Left ventricle myocardium inferior (tissue), 1 donor: Measurements from ENCODE around the gene UBL4A. TPM values are rescaled to one million over a fixed set of nuclear protein-coding genes. Genes with fewer than 3 reads are reported as not detected.

Source experiments
- DNase-seq: peaks from one replicate; pipeline ENCODE4 v3.0.0-alpha.2; 2020
- H3K27ac ChIP-seq: fragments of 200-600 bp; replicated peaks from 2 replicates; pipeline ENCODE4 v1.8.0; 2021
- H3K27me3 ChIP-seq: fragments of 200-600 bp; 2 replicates; pipeline ENCODE4 v1.8.0; 2021; ENCODE audit warnings: low read depth
- H3K36me3 ChIP-seq: fragments of 200-600 bp; 2 replicates; pipeline ENCODE4 v1.8.0; 2021
- H3K4me1 ChIP-seq: fragments of 200-600 bp; 2 replicates; pipeline ENCODE4 v1.8.0; 2021
- H3K4me3 ChIP-seq: fragments of 200-600 bp; 2 replicates; pipeline ENCODE4 v1.8.0; 2021; ENCODE audit warnings: mild to moderate bottlenecking, moderate library complexity
- H3K9me3 ChIP-seq: fragments of 200-600 bp; replicated peaks from 2 replicates; pipeline ENCODE4 v1.8.0; 2021
- CTCF ChIP-seq: fragments of 200-600 bp; IDR thresholded peaks from 2 replicates; pipeline ENCODE4 v1.8.0; 2021; ENCODE audit warnings: antibody characterized with exemption, mild to moderate bottlenecking, borderline replicate concordance
- intact Hi-C: fragments of 100-400 bp; cut with micrococcal nuclease; formaldehyde crosslinking; loops from one replicate; pipeline ENCODE4 v1.11.0; 2022
- total RNA-seq: library from RNA; stranded (reverse); fragmentation: NEBNext Ultra II Directional; extraction: Animal tissue kit (Norgen Biotek cat#: 25700); gene quantifications from one replicate; pipeline ENCODE4 v1.2.1, GENCODE V29; 2021
- donor health status: DM: no; HTN: yes; CAD: no; lungs with severe emphysema.

The UBL4A gene
- total RNA-seq, 1 donor from 2014 or later, result 60.2 TPM

GRCh38 chrX:154449618-154450017, 36.8 kb downstream of the UBL4A start:
- Histone ChIP-seq H3K4me3 (no peak overlapping the region), H3K36me3 (peaks cover 32% of the 10 kb centered on the region), H3K27me3 (no peaks in the 10 kb centered on the region), H3K4me1 (peaks cover 13% of the 10 kb centered on the region), H3K27ac (no peak overlapping the region), H3K9me3 (no peaks in the 10 kb centered on the region)
- DNase-seq, result no peak
- no peak for TF ChIP-seq CTCF
- intact Hi-C loops, result no loop called here

GRCh38 chrX:154448484-154448883, 37.9 kb downstream of the UBL4A start:
- H3K9me3 ChIP-seq, result no peaks in the 10 kb centered on the region
- no peak overlapping the region for H3K4me3 ChIP-seq
- H3K4me1 ChIP-seq, result peaks cover 20% of the 10 kb centered on the region
- H3K36me3 ChIP-seq, result peaks cover 32% of the 10 kb centered on the region
- DNase-seq, result no peak
- H3K27me3 ChIP-seq, result no peaks in the 10 kb centered on the region
- no peak overlapping the region for H3K27ac ChIP-seq
- intact Hi-C loops, result no loop called here
- TF ChIP-seq CTCF, result no peak

GRCh38 chrX:154446430-154446829, 40.0 kb downstream of the UBL4A start:
- no peak for DNase-seq
- TF ChIP-seq CTCF, result no peak
- H3K27me3 ChIP-seq, result no peaks in the 10 kb centered on the region
- H3K36me3 ChIP-seq, result peaks cover 44% of the 10 kb centered on the region
- no peak overlapping the region for H3K27ac ChIP-seq
- H3K9me3 ChIP-seq, result no peaks in the 10 kb centered on the region
- no peak overlapping the region for H3K4me3 ChIP-seq
- peaks cover 22% of the 10 kb centered on the region for H3K4me1 ChIP-seq
- intact Hi-C loops, result no loop called here

- Histone ChIP-seq H3K27me3 (no peaks in the 10 kb centered on the region), H3K4me3 (no peak overlapping the region), H3K4me1 (peaks cover 22% of the 10 kb centered on the region), H3K36me3 (peaks cover 48% of the 10 kb centered on the region), H3K27ac (no peak overlapping the region), H3K9me3 (no peaks in the 10 kb centered on the region)
- intact Hi-C loops, result no loop called here
- no peak for DNase-seq
- TF ChIP-seq CTCF, result no peak
Observed at GRCh38 chrX:154445776-154446175, 40.6 kb downstream of the UBL4A start.

GRCh38 chrX:154444755-154445246, 41.6 kb downstream of the UBL4A start:
- Histone ChIP-seq H3K36me3 (peaks cover 47% of the 10 kb centered on the region), H3K27ac (peak overlapping the region; percentile 86), H3K27me3 (no peaks in the 10 kb centered on the region), H3K4me3 (peak overlapping the region; percentile 75), H3K9me3 (no peaks in the 10 kb centered on the region), H3K4me1 (peaks cover 22% of the 10 kb centered on the region)
- no peak for DNase-seq
- no peak for TF ChIP-seq CTCF
- intact Hi-C loops, result no loop called here
